Midbrain (tissue), 1 donor: ENCODE data around the gene CD3E.

Experiments used
- DNase-seq: peaks from one replicate; lab custom pipeline; 2025; lab: John Stamatoyannopoulos, UW

CD3E gene

GRCh38 chr11:118325283-118325682 lies 20.8 kb downstream of the CD3E start:
- DNase-seq: no peak

- DNase-seq: no peak
These were observed 24.2 kb downstream of the CD3E start for GRCh38 chr11:118328745-118329144.

GRCh38 chr11:118334745-118335144 lies 30.2 kb downstream of the CD3E start:
- DNase-seq: no peak

- DNase-seq: no peak
These were observed 34.1 kb downstream of the CD3E start for GRCh38 chr11:118338637-118339061.

- no peak for DNase-seq
These were observed 34.9 kb downstream of the CD3E start for GRCh38 chr11:118339281-118339961.

- no peak for DNase-seq
These were observed 35.9 kb downstream of the CD3E start for GRCh38 chr11:118340449-118340848.

- DNase-seq: no peak
These were observed 36.7 kb downstream of the CD3E start for GRCh38 chr11:118341261-118341660.

- no peak for DNase-seq
These were observed 37.4 kb downstream of the CD3E start for GRCh38 chr11:118341815-118342489.

GRCh38 chr11:118342503-118343161 lies 38.1 kb downstream of the CD3E start, which contains the start of gene CD3D:
Gene CD3D (minus strand): TSS chr11:118342705. CDS start chr11:118342607, 98 bp downstream.
- DNase-seq: no peak

GRCh38 chr11:118343248-118343647 lies 38.7 kb downstream of the CD3E start:
- DNase-seq: no peak

GRCh38 chr11:118343981-118344515 lies 39.5 kb downstream of the CD3E start, which contains the start of gene CD3G:
Gene CD3G (plus strand): TSS chr11:118344344. CDS start chr11:118344424, 80 bp downstream.
- no peak for DNase-seq

- no peak for DNase-seq
These were observed 44.9 kb downstream of the CD3E start for GRCh38 chr11:118349475-118349874.

- DNase-seq: peak; percentile 6
These were observed 48.7 kb downstream of the CD3E start for GRCh38 chr11:118353084-118353710.

GRCh38 chr11:118358071-118358470 lies 53.5 kb downstream of the CD3E start:
- no peak for DNase-seq

GRCh38 chr11:118359295-118359958 lies 54.9 kb downstream of the CD3E start, which contains the start of gene UBE4A:
Gene UBE4A (plus strand): TSS chr11:118359600. CDS start chr11:118365081, 5,481 bp downstream.
- peak; percentile 94 for DNase-seq

- no peak for DNase-seq
These were observed 60.6 kb downstream of the CD3E start for GRCh38 chr11:118364956-118365615.
